GM21786 (cell line): Measurements from ENCODE around the gene SOX18.

ENCODE experiments used
- ATAC-seq: cut with Tn5 transposase; IDR thresholded peaks from one replicate; pipeline ENCODE4 v1.9.1; 2021; ENCODE audit not compliant: unreplicated experiment

SOX18 gene

GRCh38 chr20:64069209-64069613 lies 19.8 kb upstream of the SOX18 start:
- ATAC-seq: no peak

GRCh38 chr20:64068386-64069208 lies 19.2 kb upstream of the SOX18 start:
- no peak for ATAC-seq

- no peak for ATAC-seq
Observed at GRCh38 chr20:64067733-64068307, 18.4 kb upstream of the SOX18 start.

GRCh38 chr20:64067005-64067632 lies 17.7 kb upstream of the SOX18 start:
- no peak for ATAC-seq

- peak; percentile 60 for ATAC-seq
Observed at GRCh38 chr20:64065974-64066343, 16.5 kb upstream of the SOX18 start.

GRCh38 chr20:64065062-64065973 lies 15.9 kb upstream of the SOX18 start:
- no peak for ATAC-seq

GRCh38 chr20:64064145-64064698 lies 14.8 kb upstream of the SOX18 start:
- ATAC-seq: no peak

GRCh38 chr20:64063389-64064144 lies 14.1 kb upstream of the SOX18 start:
- ATAC-seq: no peak

- peak; percentile 69 for ATAC-seq
Observed at GRCh38 chr20:64062596-64063388, 13.4 kb upstream of the SOX18 start, which contains the start of gene TCEA2. Gene TCEA2, plus strand, starts transcription at chr20:64063198. Its CDS starts 115 bp downstream, at chr20:64063313.

GRCh38 chr20:64062276-64062595 lies 12.8 kb upstream of the SOX18 start:
- ATAC-seq: no peak

GRCh38 chr20:64058536-64058935 lies 9.1 kb upstream of the SOX18 start:
- no peak for ATAC-seq

- no peak for ATAC-seq
Observed at GRCh38 chr20:64057628-64058498, 8.4 kb upstream of the SOX18 start.

GRCh38 chr20:64056889-64057627 lies 7.6 kb upstream of the SOX18 start:
- ATAC-seq: no peak

- no peak for ATAC-seq
Observed at GRCh38 chr20:64056639-64056888, 7.1 kb upstream of the SOX18 start.

GRCh38 chr20:64055893-64056638 lies 6.6 kb upstream of the SOX18 start:
- no peak for ATAC-seq

GRCh38 chr20:64055396-64055892 lies 6.0 kb upstream of the SOX18 start:
- no peak for ATAC-seq
